AG10803 (cell line): ENCODE data around the gene PLCB4.

ENCODE experiments used
- DNase-seq: peaks from one replicate; pipeline ENCODE4 v3.0.0; 2010; ENCODE audit warnings: low read depth
- H3K4me3 ChIP-seq: 2 replicates; pipeline ENCODE4 v1.5.1; 2011; ENCODE audit warnings: mild to moderate bottlenecking, low read length, control low read depth
- TF ChIP-seq, protein P1 (sequence below): conservative IDR thresholded peaks from 2 replicates; pipeline ENCODE4 v1.5.1; 2011; ENCODE audit warnings: mild to moderate bottlenecking, low read length, control low read depth, inconsistent platforms

Gene PLCB4

DNA sequence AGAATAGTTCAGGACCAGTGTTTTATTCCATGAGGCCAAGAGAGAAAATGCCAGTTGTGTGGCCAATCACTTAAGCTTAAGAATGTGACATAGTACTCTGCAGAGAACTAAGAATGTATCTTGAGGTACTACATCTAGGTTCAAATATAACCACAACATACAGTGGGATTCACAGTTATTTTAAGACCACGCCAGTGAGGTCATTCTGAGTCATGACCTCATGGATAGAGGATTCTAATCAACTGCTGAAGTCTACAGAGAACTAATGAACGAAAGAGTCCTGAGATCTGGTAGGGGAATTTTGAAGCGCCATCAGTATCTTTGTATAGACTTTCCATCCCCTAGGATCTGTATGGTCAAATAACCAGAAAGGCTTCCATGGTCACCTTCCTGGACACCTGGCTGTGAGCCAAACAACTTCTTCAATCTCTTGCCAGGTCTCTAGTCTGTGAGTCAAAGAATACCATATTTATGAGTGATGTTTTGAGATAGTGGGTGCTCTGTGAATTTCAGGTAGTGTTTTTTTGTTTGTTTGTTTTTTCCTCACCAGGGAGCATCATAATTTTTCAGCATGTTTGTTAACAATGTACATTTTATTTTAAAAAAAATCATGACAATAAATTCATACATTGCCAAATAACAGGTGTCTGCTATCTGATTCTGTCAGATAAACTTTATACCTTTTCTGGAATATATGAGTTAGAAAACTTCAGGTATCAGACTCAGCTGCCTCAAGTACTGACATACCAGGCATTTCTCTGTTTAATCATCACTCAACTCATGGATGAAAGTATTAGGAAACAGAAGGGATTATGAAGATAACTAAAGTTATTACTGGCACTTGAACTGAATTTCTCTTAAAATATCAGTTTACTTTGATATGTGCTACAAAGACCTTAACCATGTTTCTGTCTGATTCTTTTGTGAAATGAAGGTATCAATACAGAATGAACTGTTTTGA is 217.9 kb downstream of the PLCB4 start:
- DNase-seq = no peak
- no peak overlapping the region for H3K4me3 ChIP-seq
- TF ChIP-seq, protein P1, sequence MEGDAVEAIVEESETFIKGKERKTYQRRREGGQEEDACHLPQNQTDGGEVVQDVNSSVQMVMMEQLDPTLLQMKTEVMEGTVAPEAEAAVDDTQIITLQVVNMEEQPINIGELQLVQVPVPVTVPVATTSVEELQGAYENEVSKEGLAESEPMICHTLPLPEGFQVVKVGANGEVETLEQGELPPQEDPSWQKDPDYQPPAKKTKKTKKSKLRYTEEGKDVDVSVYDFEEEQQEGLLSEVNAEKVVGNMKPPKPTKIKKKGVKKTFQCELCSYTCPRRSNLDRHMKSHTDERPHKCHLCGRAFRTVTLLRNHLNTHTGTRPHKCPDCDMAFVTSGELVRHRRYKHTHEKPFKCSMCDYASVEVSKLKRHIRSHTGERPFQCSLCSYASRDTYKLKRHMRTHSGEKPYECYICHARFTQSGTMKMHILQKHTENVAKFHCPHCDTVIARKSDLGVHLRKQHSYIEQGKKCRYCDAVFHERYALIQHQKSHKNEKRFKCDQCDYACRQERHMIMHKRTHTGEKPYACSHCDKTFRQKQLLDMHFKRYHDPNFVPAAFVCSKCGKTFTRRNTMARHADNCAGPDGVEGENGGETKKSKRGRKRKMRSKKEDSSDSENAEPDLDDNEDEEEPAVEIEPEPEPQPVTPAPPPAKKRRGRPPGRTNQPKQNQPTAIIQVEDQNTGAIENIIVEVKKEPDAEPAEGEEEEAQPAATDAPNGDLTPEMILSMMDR = no peak

DNA sequence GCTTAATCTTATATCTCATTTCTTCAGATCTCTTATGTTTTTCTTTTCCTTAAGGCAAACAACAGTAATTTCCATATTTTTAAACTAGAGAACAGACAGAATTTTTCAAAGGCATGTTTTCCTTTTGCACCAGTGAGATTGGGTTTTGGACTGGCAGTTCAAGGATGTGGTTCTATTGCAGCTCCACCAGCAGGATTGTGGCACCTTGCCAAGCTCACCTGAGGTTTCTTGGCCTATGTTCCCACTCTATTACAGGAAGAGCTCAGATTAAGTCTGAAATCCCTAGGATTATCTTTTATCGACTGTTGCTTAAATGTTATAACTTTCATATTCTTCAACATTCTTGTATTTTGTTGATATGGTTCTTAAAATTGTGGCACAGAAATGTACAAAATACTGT is 218.9 kb downstream of the PLCB4 start:
- TF ChIP-seq, protein P1 = no peak
- no peak overlapping the region for H3K4me3 ChIP-seq

DNA sequence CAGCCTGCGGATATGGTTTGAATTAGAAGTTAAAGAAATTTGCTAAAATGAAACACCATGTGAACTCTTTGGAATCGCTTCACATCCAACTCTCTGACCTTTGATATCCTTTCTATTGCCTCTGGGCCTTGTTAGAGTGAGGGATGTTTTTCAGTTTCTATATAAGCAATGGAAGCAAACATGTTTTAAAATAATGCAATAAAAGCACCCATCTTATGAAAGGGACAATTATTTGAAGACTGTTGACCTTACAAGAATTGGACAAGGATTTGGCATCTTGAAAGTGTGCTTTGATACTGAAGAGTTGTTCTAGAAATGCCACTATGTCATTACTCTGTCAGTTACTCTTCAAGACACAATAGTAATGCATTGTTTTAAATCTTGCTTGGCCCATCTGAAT is 221.4 kb downstream of the PLCB4 start:
- H3K4me3 ChIP-seq = no peak overlapping the region
- TF ChIP-seq, protein P1 = no peak
- no peak for DNase-seq

More for the DNA sequence above, 218.9 kb downstream of the PLCB4 start:
- DNase-seq = no peak

DNA sequence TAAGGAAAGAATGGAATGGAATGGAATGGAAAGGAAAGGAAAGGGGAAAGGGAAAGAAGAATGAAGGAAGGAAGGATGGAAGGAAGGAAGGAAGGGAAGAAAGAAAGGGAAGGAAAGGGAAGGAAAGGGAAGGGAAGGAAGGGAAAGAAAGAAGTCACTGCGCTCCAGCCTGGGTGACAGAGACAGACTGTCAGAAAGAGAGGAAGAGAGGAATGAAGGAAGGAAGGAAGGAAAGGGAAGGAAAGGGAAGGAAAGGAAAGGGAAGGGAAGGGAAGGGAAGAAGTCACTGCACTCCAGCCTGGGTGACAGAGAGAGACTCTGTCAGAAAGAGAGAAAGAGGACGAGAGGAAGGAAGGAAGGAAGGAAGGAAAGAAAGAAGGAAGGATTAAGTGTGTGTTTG is 224.3 kb downstream of the PLCB4 start:
- no peak for DNase-seq
- no peak overlapping the region for H3K4me3 ChIP-seq
- TF ChIP-seq, protein P1 = no peak

DNA sequence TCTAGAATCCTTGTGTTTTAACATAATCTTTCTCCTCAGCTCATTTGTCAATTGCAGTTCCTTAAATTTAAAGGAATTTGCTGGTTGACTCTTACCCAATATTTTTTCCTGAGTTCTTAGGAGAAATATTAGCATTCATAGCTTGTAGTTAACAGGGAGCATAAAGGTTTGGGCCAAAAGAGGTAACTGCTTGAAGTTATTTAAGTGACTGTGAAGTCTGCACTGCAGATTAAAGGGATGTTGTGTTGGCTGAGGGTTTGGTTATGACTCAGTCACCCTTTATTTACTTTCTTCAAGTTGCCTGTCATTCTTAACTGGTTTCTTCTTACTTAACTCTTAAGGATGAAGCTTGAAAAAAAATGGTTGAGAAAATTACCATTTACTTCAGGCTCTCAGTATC is 225.2 kb downstream of the PLCB4 start:
- TF ChIP-seq, protein P1 = no peak
- H3K4me3 ChIP-seq = no peak overlapping the region
- peak; percentile 71 for DNase-seq

DNA sequence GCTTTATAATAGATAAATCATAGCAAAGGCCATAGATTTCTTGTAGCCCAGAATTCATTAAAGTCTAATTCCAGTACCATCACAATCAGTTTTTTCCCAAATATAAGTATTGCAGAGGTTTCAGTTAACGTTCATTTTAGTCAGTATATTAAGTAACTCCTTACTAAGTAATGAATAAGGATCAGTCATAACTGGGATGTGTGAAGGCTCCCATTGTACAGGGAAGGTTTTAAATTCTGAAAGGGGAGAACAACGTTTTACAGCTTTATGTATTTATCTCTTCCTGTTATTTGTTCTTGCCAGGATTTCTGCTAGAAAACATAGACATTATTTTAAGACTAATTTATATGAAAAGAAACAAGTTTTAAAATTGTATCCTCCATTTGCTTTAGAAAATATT is 230.0 kb downstream of the PLCB4 start:
- TF ChIP-seq, protein P1 = no peak
- H3K4me3 ChIP-seq = no peak overlapping the region
- DNase-seq = no peak

DNA sequence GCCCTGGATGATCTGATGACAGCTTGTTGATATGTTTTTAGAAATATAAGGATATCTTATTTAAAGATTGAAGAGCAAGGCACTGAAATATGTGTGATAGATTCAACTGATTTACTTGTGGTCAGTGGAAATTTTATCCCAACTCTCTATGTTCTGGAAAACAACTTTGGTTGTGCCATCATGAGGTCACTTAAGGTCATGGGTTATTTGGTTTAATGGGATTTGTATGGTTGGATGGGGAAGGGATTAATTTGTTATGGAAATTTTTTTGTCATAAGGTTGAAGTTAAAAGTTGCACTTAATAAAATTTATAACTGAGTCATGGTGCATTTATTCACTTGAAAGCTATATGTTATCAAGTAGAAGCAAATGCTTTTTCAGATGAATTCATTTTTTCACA is 231.2 kb downstream of the PLCB4 start:
- TF ChIP-seq, protein P1 = no peak
- no peak for DNase-seq
- no peak overlapping the region for H3K4me3 ChIP-seq
